Epithelial cell of esophagus (primary cell): ENCODE data around the gene NRXN3.

Experiments used
- DNase-seq: peaks from one replicate; pipeline ENCODE4 v3.0.0; 2010; ENCODE audit warnings: low read depth
- H3K4me3 ChIP-seq: 2 replicates; pipeline ENCODE4 v1.5.1; 2011; ENCODE audit warnings: mild to moderate bottlenecking, low read length, control low read depth
- TF ChIP-seq, protein P1 (sequence below): IDR thresholded peaks from 2 replicates; pipeline ENCODE4 v1.5.1; 2011; ENCODE audit warnings: low read depth, mild to moderate bottlenecking, low read length, control low read depth, inconsistent platforms; ENCODE audit not compliant: insufficient read depth; ENCODE audit errors: missing control alignments

The NRXN3 gene

GRCh38 chr14:79378020-79378419 is 1207.8 kb downstream of the NRXN3 start:
- DNase-seq, result no peak
- H3K4me3 ChIP-seq, result no peak overlapping the region

DNA sequence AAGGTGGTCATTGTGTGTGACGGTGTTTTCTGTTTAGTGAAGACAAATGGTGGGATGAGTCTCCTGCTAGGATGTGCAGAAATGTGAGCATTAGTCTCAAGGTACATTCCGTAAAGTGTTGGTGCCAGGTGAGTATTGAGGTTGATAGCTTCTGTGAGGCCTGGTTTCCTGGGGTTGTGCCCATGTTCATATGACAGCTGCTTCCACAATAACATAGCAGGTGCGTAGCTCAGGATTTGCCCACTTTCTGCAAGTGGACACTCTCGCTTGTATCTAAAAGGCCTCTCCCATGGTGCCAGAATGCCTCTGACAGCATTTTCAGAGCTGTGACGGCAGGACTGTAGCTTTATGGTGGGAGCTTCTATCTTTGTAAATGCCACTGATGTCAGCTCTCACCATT is 1209.1 kb downstream of the NRXN3 start:
- TF ChIP-seq, protein P1, sequence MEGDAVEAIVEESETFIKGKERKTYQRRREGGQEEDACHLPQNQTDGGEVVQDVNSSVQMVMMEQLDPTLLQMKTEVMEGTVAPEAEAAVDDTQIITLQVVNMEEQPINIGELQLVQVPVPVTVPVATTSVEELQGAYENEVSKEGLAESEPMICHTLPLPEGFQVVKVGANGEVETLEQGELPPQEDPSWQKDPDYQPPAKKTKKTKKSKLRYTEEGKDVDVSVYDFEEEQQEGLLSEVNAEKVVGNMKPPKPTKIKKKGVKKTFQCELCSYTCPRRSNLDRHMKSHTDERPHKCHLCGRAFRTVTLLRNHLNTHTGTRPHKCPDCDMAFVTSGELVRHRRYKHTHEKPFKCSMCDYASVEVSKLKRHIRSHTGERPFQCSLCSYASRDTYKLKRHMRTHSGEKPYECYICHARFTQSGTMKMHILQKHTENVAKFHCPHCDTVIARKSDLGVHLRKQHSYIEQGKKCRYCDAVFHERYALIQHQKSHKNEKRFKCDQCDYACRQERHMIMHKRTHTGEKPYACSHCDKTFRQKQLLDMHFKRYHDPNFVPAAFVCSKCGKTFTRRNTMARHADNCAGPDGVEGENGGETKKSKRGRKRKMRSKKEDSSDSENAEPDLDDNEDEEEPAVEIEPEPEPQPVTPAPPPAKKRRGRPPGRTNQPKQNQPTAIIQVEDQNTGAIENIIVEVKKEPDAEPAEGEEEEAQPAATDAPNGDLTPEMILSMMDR, result no peak
- no peak for DNase-seq
- no peak overlapping the region for H3K4me3 ChIP-seq

More at GRCh38 chr14:79378020-79378419, 1207.8 kb downstream of the NRXN3 start:
- TF ChIP-seq, protein P1, result no peak

DNA sequence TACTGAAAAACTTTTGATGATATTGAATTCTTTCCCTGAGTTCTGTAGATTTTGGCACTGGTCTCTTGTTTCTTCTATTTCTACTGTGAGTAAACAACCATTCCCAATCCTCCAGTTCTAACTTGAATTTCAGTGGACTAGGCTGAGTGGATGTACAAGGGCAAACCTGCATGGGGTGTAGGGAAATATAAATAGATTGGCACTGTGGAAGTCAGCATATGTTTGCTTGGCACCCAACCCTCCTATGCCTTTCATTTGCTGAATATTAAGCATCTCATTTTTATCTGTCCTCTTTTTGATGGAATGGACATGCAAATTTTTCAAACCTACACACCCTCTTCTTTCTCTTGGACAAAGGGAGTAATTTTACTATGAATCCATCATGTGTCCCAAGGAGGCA is 1212.9 kb downstream of the NRXN3 start:
- H3K4me3 ChIP-seq, result no peak overlapping the region
- TF ChIP-seq, protein P1, result no peak
- no peak for DNase-seq

GRCh38 chr14:79383475-79383874 is 1213.3 kb downstream of the NRXN3 start:
- TF ChIP-seq, protein P1, result no peak
- no peak overlapping the region for H3K4me3 ChIP-seq
- DNase-seq, result no peak

DNA sequence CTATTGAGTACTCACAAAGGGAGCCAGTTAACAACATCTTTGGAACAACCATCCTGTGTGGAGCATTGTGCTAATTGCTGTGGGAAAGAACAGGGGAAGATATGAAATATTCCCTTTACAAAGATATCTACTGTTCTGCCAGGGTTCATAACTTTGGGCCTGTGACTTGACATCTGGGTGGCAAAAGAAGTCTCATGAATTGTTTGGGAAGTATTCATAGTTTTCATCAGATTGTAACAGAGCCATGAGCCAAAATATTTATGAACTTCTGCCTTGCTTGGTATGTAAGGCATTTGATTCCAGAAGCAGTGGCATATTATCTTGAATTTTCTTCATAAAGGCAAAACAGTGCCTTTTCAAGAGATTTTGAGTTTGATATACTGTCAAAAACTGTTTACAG is 1224.9 kb downstream of the NRXN3 start:
- TF ChIP-seq, protein P1, result no peak
- DNase-seq, result no peak
- no peak overlapping the region for H3K4me3 ChIP-seq

DNA sequence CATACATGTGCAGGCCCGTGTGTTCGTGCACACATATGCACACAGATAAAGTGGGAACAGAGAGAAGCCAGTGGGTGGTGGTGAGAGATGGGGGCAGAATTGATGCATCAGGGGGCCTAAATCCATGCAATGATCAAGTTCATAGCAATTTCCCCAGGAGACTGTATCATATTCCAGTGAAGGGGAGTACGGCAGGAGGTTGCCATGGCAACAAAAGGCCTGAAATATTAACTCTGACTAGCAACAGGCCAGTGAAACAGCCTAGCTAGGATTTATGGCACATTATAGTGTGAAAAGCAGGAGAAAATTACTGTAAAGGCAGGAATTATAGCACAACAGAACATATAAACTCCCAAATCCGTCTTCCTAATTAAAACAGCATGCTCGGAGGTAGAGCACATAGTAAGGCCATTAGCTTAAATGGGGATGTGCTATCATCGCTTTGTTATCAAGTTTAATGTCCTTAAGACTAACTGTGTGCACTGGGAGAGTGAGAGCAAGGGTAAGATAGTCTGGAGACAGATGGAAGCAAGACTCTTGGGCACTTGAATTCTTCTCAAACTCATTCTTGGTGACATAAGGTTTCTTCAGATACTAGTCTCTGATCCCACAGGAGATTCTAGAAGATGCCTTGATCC is 1234.8 kb downstream of the NRXN3 start:
- no peak for DNase-seq
- H3K4me3 ChIP-seq, result no peak overlapping the region
- TF ChIP-seq, protein P1, result no peak

- TF ChIP-seq, protein P1, result no peak
- no peak for DNase-seq
- H3K4me3 ChIP-seq, result no peak overlapping the region
Observed at GRCh38 chr14:79405512-79405910, 1235.3 kb downstream of the NRXN3 start.
